ENCODE data around the gene CDH15.

- peak; percentile 83 for TF ChIP-seq CTCF (IDR thresholded peaks at IDR 0.05; ENCODE audit: low read depth, low read length, poor library complexity, severe bottlenecking)
- no peak for TF ChIP-seq EZH2phosphoT487 (IDR thresholded peaks at IDR 0.05; ENCODE audit: borderline replicate concordance, low read length)
These were observed 4.1 kb upstream of the CDH15 start for GRCh38 chr16:89167425-89167941.
